GM19455 (cell line): ENCODE data around the gene AFF1.
A peak's percentile ranks its signal among the peaks of the same experiment; 100 is the strongest.

Experiments used
- ATAC-seq: cut with Tn5 transposase; IDR thresholded peaks from one replicate; pipeline ENCODE4 v1.9.1; 2021; ENCODE audit not compliant: unreplicated experiment

Gene AFF1

GRCh38 chr4:86921608-86922252 is 13.1 kb upstream of the AFF1 start:
- ATAC-seq: no peak

GRCh38 chr4:86924811-86925210 is 10.0 kb upstream of the AFF1 start:
- no peak for ATAC-seq

DNA sequence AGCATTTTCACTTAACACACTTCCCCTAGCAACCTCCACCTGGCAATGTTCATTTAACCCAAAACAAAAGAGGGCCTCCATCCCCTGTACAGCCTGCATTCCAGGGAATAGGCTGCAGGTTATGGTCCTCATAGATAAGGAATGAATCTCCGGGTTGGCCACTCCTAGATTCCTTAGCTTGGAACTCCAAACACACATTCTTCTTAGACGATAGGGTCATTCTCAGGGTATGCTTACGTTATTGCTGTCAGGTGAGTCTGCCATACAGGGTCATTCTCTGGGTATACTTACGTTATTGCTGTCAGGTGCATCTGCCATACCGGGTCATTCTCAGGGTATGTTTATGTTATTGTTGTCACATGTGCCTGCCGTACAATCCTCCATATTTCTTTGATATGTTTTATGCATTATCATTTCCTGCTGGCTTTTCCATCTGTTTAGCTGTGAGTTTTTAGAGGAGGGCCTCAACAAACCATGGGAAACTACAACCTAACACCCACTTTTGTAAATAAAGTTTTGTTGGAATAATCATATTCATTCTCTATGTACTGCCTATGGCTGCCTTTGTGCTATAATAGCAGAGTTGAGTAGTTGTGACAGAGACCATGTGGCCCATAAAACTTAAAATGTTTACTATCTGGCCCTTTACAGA is 8.2 kb upstream of the AFF1 start:
- ATAC-seq: no peak

GRCh38 chr4:86927843-86928395 is 6.9 kb upstream of the AFF1 start:
- no peak for ATAC-seq

- ATAC-seq: no peak
Measured at GRCh38 chr4:86928400-86929255, 6.2 kb upstream of the AFF1 start.

- no peak for ATAC-seq
Measured at GRCh38 chr4:86934147-86934770, 552 bp upstream of the AFF1 start.

- peak; percentile 2 for ATAC-seq
Measured at GRCh38 chr4:86935566-86935852, 698 bp downstream of the AFF1 start.

GRCh38 chr4:86935853-86936733 is 1.3 kb downstream of the AFF1 start:
- peak; percentile 37 for ATAC-seq

DNA sequence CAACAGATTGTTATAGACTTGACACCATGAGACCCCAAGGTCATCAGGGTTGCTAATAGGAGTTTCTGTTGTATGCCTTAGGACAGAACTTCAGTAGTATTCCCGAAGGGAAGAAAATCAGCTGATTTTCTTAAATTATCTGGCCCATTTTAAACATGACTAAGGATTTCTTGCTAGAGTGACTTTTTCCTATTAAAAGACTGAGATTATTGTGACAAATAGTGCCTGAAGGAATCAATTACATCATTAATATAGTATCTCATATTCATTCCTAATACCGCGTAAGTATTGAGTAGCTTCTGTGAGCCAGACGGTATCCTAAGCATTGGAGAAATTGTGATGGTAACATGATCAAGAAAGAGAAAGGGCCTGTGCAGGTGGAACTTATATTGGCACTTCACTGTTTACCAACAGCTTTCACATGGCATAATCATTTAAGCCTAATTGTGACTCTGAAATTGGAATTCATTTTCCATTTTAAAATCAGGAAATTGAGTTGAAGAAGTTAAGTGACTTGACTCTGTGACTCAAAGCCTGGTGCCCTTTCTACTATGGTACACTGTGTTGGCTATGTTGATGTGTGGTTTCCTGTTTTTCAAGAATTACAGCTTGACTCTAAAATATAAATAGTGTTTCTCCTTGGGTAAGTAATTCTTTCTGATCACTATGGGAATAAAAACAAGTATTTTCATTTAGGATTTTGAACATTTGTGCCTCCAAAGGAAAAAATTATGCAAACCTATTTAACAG is 4.1 kb downstream of the AFF1 start:
- no peak for ATAC-seq

GRCh38 chr4:86939729-86940575 is 5.1 kb downstream of the AFF1 start:
- peak; percentile 66 for ATAC-seq

GRCh38 chr4:86940920-86941460 is 6.2 kb downstream of the AFF1 start:
- no peak for ATAC-seq

- no peak for ATAC-seq
Measured at GRCh38 chr4:86942185-86942666, 7.4 kb downstream of the AFF1 start.

DNA sequence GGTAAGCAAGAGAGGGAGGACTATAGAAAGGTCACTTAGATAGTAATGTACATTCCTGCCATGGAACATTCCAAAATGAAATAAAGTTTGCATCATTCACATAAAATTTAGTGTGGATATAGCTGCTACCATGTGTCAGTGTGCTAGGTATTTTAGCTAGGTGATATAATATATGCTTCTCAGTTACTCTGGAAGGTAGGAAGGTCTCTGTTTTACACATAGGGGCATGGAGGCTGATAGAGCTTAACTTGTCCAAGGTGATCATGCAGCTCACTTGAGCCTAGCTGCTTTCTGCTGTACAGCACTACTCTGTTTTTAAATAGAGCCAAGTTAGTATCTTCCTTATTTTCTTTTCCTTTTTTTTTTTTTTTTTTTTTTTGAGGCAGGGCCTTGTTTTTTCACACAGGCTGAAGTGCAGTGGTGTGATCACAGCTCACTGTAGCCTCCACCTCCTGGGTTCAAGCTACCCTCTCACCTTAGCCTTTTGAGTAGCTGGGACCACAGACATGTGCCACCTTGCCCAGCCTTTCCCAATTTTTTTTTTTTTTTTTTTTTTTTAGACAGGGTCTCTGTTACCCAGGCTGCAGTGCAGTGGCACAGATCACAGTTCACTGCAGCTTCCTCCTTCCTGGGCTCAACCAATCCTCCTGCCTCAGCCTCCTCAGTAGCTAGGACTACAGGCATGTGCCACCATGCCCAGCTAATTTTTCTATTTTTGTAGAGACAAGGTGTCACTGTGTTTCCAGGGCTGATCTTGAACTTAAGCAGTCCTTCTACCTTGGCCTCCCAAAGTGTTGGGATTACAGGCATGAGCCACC is 10.4 kb downstream of the AFF1 start:
- ATAC-seq: no peak

DNA sequence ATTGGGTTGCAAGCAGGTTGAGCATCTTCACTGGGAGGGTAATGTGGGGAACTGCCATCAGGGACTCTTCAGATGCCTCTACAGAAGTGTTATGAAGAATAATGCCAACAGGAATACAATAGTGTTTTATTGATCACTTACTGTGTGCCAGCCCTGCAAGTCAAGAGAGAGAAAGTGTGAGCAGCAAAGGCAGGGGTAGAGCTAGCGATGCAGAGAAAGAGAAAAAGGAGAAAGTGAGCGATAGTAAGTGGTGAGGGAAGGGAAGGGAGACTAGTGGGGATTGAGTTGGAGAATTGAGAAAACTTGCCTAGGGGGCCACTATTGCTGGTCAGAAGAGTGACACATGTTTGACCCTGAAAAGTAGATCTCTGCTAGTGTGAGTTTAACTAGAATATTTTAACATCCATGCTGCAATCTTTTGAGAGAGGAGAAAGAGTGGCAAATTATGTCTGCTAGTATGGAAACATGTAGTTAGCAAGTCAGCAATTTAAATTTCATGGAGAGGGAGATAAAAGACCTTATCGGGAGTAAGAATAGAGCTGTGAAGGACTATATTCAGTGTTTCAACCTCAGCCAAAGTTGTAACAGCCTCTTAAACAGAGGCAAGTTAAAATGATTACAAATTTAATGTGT is 12.2 kb downstream of the AFF1 start:
- ATAC-seq: no peak

DNA sequence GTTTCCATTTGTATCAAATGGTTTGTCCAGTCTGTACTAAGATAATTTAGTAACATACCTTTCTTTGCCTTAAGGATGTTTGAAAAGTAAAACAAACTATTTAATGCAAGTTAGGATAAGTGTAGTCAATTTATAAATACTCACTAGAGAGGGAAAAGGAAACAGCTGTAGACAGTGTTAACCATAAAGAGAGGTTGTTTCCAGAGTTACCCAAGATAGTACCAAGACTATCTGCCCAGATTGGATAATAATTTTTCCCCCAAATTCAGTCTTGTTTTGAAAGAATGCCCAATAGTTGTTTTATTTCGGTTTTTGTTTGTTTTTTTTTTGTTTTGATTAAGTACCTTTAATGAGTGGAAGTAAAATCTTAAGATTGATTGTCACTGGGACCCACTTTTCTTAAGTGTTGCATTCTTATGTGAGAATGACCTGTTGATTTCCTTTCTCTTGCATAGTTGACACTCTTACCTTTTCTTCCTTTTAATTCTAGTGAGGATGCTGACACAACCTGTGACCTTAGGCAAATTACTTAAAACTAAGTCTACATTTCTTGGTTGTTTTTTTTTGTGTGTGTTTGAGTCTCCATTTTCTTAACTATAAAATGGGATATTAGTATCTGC is 12.8 kb downstream of the AFF1 start:
- no peak for ATAC-seq

GRCh38 chr4:86948276-86948675 is 13.5 kb downstream of the AFF1 start:
- no peak for ATAC-seq
